Muscle layer of duodenum (tissue), 2 donors: ENCODE results near the gene DTYMK.
"Not testable (repeated sequence)": the region's sequence is repeated elsewhere in the genome, so short reads cannot be mapped to it uniquely, and the experiment has no call there.

Experiments used
- H3K27ac ChIP-seq: one replicate; pipeline ENCODE4 v1.7.0; 2013; ENCODE audit warnings: mild to moderate bottlenecking, low read length
- H3K27me3 ChIP-seq: one replicate; pipeline ENCODE4 v1.7.0; 2013; ENCODE audit warnings: low read depth, mild to moderate bottlenecking, control low read depth, low read length
- H3K36me3 ChIP-seq, 2 donors: one replicate each; pipeline ENCODE4 v1.7.0; 2013; ENCODE audit warnings: low read length in 2 of 2, control low read depth in 1 of 2, mild to moderate bottlenecking in 1 of 2; ENCODE audit not compliant: insufficient read depth in 2 of 2, control insufficient read depth in 1 of 2
- H3K4me1 ChIP-seq, 2 donors: one replicate each; pipeline ENCODE4 v1.7.0; 2013; ENCODE audit warnings: low read length in 2 of 2, mild to moderate bottlenecking in 2 of 2, control low read depth in 1 of 2, moderate library complexity in 1 of 2; ENCODE audit not compliant: insufficient read depth in 2 of 2, control insufficient read depth in 1 of 2
- H3K4me3 ChIP-seq, 2 donors: one replicate each; pipeline ENCODE4 v1.7.0; 2013; ENCODE audit warnings: low read length in 2 of 2, low read depth in 1 of 2, mild to moderate bottlenecking in 1 of 2
- H3K9me3 ChIP-seq, 2 donors: one replicate each; pipeline ENCODE4 v1.7.0; 2013; ENCODE audit warnings: low read length in 2 of 2, control low read depth in 1 of 2, mild to moderate bottlenecking in 1 of 2; ENCODE audit not compliant: control insufficient read depth in 1 of 2
- donor health status: healthy.

DTYMK gene, protein sequence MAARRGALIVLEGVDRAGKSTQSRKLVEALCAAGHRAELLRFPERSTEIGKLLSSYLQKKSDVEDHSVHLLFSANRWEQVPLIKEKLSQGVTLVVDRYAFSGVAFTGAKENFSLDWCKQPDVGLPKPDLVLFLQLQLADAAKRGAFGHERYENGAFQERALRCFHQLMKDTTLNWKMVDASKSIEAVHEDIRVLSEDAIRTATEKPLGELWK

DNA sequence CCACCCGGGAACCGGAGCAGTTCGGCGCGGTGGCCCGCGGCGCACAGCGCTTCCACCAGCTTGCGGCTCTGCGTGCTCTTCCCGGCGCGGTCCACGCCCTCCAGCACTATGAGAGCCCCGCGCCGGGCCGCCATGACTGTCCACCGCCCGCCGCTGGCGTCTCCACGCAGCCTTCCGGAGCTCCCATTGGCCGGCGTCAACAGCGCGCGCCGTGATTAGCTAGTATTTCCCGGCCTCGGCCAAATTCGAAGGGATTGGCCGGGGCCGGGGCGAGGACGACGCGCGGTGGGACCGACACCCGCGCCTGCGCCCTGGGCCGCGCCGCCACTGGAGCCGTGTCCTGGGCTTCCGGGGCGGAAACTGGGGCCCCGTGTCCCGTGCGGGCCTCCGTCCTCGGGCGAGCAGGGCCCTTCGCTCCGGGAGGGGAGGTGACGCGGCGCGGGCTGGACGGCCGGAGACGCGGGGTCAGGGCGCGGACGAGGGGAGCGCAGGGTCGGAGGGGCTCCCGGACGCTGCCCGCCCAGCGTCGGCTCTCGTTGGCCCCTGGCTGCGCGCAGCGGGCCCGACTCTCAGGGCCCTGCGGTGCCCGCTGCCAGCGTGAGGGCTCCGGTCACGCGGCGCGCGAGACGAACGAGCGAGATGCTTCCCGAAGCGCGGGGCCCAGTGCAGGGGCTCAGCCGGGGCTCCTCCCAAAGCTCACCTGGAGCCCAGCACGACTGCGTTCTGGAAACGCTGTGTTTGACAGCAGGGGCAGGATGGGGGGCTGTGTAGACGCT lies at the start of gene DTYMK:
DTYMK (minus strand) TSS at position 166 of the 776 bp plus-strand sequence; CDS start at position 134, 32 bp downstream.
- no peaks in the 10 kb centered on the region for H3K27me3 ChIP-seq
- no peaks in the 10 kb centered on the region for H3K9me3 ChIP-seq
- H3K4me3 ChIP-seq, result peak within 1 kb of the TSS; percentile 74
- peaks cover 5 to 20% of the 10 kb centered on the region in 2 donors for H3K4me1 ChIP-seq
- peaks cover 12 to 15% of the 10 kb centered on the region in 2 donors for H3K36me3 ChIP-seq
- peak within 1 kb of the TSS; percentile 59 for H3K27ac ChIP-seq

DNA sequence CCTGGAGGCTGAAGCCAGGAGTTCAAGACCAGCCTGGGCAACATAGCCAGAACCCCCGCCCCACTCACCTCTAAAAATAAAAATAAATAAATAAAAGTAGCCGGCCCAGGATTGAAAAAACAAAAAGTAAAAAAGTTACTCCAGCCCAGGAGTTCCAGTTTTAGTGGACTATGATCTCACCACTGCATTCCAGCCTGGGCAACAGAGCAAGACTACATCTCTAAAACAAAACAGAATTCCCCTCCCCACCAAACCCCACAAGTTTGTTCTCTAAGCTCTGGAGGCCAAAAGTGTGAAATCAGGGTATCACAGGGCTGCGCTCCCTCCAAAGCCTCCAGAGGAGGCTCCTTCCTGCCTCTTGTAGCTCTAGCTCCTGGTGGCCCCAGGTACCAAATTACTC lies 49.5 kb upstream of the DTYMK start:
- Histone ChIP-seq H3K36me3 (peaks cover 0 to 4% of the 10 kb centered on the region in 2 donors), H3K27me3 (no peaks in the 10 kb centered on the region), H3K27ac (no peak overlapping the region), H3K4me1 (peaks cover 0 to 9% of the 10 kb centered on the region in 2 donors), H3K9me3 (no peaks in the 10 kb centered on the region), H3K4me3 (no peak overlapping the region)

DNA sequence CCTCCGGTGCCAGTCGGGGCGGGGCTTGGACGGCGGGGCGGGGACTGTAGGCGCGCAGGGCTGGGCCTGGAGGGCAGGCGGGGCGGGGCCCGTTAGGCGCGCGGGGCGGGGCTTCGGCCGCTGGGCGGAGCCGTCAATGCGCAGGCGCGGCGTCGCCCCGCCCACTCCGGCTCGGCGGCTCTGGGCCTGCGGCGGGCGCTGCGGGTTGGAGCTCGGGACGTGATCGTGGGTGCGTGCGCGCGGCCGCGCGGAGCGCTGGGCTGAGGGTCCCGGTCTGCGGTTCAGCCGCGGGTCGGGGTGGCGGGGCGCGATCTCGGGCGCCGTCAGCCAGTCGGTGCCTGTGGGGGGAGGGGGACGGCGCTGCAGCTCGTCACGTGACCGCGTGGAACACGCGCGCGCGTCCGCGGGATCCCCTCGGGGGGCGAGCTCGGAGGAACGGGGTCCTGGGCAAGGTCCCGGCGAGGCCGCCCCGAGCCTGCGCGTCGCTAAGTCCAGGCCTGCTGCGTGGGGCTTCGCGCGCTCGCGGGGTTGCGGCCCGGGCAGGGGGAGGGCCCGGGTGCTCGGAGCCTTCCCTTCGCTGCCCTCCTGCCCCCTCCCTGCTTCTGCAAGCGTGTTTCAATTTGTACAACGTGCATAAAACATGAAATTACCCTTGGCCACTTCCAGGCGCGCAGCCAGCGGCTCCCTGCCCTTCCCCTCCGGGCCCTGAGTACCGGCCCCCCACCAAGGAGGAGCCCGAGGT lies 48.0 kb upstream of the DTYMK start, which contains the start of gene D2HGDH:
D2HGDH (plus strand) TSS at position 164 of the 742 bp plus-strand sequence. CDS start 595 bp downstream, outside the sequence.
- H3K9me3 ChIP-seq, result no peaks in the 10 kb centered on the region
- no peaks in the 10 kb centered on the region for H3K27me3 ChIP-seq
- peaks cover 0 to 4% of the 10 kb centered on the region in 2 donors for H3K36me3 ChIP-seq
- peak within 1 kb of the TSS; percentile 67 for H3K27ac ChIP-seq
- H3K4me3 ChIP-seq, result peak within 1 kb of the TSS; percentile 68 to 99
- H3K4me1 ChIP-seq, result peaks cover 0 to 9% of the 10 kb centered on the region in 2 donors

DNA sequence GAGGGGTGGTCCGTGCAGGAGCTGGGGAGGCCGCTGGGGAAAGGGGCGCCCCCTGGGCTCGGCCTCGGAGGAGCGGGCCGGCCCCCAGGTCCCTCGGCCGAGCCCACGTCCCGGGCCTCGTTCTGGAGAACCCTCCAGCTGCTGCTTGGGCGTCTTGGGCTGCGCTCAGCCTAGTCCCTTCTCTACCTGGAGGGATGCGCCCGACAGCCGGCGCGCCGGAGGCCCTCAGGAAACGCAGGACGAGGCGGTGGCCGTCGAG lies 47.5 kb upstream of the DTYMK start:
- Histone ChIP-seq H3K4me1 (peaks cover 0 to 9% of the 10 kb centered on the region in 2 donors), H3K4me3 (peak overlapping the region; percentile 26 to 99)

DNA sequence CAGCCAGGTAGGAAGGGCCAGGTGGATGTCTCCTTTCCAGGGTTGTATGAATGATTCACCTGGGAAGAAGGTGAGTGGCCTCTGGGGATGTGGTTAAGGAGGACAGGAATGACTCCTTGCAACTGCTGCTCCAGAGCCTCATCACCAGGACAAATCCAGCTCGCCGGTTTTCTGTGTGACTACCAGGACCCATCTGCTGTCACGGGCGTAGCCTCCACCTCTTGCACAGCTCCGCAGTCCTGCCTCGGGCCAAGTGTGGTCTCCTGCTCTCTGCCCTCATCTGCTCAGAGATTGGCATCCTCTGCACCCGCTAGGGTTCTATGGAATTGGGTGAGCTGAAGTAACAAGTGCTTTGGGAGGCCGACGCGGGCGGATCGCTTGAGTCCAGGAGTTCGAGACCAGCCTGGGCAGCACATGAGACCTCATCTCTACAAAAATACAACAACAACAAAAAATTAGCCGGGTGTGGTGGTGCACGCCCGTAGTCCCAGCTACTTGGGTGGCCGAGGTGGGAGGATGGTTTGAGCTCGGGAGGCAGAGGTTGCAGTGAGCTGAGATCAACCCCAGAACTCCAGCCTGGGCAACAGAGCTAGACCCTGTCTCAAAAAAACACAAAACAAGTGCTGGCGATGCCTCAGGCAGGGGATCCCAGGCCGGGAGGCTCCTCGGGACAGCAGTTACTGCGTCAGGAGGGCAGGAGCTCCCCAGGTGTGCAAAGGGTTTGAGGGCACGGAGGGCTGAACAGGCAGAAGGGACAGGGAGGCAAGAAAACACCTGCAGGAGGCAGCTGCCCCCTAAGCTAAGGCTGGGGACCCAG lies 47.0 kb upstream of the DTYMK start:
- Histone ChIP-seq H3K36me3 (peaks cover 0 to 4% of the 10 kb centered on the region in 2 donors), H3K27me3 (no peaks in the 10 kb centered on the region), H3K4me3 (peak overlapping the region; percentile 26 to 99), H3K4me1 (peaks cover 0 to 9% of the 10 kb centered on the region in 2 donors), H3K9me3 (no peaks in the 10 kb centered on the region), H3K27ac (no peak overlapping the region)

More for the DNA sequence above, 47.5 kb upstream of the DTYMK start:
- H3K27me3 ChIP-seq, result no peaks in the 10 kb centered on the region
- H3K27ac ChIP-seq, result no peak overlapping the region
- H3K9me3 ChIP-seq, result no peaks in the 10 kb centered on the region
- H3K36me3 ChIP-seq, result peaks cover 0 to 4% of the 10 kb centered on the region in 2 donors

DNA sequence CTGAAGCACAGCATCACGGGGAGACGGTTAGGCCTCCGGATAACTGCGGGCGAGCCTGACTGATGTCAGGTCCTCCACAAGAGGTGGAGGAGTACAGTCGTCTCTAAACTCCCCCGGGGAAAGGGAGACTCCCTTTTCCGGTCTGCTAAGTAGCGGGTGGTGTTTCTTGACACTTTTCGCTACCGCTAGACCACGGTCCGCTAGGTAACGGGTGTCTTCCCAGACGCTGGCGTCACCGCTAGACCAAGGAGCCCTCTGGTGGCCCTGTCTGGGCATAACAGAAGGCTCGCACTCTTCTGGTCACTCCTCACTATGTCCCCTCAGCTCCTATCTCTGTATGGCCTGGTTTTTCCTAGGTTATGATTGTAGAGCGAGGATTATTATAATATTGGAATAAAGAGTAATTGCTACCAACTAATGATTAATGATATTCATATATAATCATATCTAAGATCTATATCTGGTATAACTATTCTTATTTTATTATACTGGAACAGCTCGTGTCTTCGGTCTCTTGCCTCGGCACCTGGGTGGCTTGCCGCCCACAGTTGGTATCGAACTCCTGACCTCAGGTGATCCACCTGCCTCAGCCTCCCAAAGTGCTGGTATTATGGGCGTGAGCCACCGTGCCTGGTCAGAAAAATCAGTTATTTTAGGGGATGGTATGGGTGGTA lies 46.0 kb upstream of the DTYMK start:
- H3K9me3 ChIP-seq, H3K4me3 ChIP-seq, H3K27me3 ChIP-seq, H3K4me1 ChIP-seq, H3K36me3 ChIP-seq, H3K27ac ChIP-seq: not testable (repeated sequence)

DNA sequence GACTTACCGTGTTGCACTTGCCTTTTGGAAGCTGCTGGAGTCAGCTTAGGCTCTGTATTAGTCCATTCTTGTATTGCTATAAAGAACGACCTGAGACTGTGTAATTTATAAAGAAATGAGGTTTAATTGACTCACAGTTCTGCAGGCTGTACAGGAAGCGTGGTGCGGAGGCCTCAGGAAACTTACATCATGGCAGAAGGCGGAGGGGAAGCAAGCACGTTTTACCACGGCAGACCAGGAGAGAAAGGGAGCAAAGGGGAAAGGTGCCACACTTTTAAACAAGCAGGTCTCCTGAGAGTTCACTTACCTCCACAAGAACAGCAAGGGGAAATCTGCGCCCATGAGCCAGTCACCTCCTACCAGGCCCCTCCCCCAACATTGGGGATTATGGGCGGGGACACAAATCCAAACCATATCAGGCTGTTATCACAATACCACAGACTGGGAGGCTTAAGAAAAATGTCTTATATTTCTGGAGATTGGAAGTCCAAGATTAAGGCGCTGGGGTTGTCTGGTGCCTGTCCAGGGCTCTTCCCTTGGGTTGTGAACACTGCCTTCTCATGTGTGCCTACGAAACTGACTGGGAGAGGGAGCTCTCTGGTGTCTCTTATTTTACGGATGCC lies 44.2 kb upstream of the DTYMK start:
- no peak overlapping the region for H3K27ac ChIP-seq
- peaks cover 0 to 4% of the 10 kb centered on the region in 2 donors for H3K36me3 ChIP-seq
- H3K9me3 ChIP-seq, result no peaks in the 10 kb centered on the region
- H3K4me1 ChIP-seq, result peaks cover 0 to 9% of the 10 kb centered on the region in 2 donors
- no peak overlapping the region for H3K4me3 ChIP-seq
- no peaks in the 10 kb centered on the region for H3K27me3 ChIP-seq

DNA sequence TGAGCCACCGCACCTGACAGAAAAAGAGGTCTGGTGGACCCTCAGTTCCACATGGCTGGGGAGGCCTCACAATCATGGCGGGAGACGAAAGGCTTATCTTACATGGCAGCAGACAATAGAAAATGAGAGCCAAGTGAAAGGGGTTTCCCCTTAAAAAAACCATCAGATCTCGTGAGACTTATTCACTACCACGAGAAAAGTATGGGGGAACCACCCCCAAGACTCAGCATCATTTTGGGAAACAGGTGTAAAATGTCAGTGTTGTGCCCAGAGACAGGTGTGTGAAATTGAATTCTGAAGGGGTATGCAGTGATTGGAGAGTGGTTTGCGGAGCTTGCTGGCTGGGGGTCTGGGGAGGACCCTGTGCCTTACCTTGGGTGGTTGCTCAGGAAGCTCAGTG lies 43.3 kb upstream of the DTYMK start:
- no peaks in the 10 kb centered on the region for H3K27me3 ChIP-seq
- H3K4me3 ChIP-seq, result no peak overlapping the region
- H3K27ac ChIP-seq, result no peak overlapping the region
- peaks cover 0 to 9% of the 10 kb centered on the region in 2 donors for H3K36me3 ChIP-seq
- no peaks in the 10 kb centered on the region for H3K9me3 ChIP-seq
- peaks cover 0 to 9% of the 10 kb centered on the region in 2 donors for H3K4me1 ChIP-seq

DNA sequence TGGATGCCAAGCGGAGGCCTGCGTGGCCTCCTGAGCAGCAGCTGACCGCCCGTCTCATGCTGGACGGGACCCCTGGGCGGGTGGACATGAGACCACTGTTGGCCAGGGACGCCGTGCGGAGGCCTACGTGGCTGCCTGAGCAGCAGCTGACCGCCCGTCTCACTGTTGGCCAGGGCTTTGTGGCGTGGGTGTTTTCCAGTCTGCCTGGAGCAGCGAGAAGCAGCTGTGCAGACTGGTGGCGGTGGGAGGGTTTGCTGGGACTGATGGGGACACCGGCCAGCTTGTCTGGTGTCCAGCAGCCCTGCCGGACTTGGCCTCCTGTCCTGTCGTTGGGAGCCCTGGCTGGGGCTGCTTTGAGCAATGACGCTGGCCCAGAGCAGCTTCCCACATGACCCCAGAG lies 42.0 kb upstream of the DTYMK start:
- H3K9me3 ChIP-seq, result no peaks in the 10 kb centered on the region
- peaks cover 0 to 12% of the 10 kb centered on the region in 2 donors for H3K36me3 ChIP-seq
- H3K4me1 ChIP-seq, result peaks cover 0 to 4% of the 10 kb centered on the region in 2 donors
- no peak overlapping the region for H3K4me3 ChIP-seq
- no peak overlapping the region for H3K27ac ChIP-seq
- H3K27me3 ChIP-seq, result no peaks in the 10 kb centered on the region

DNA sequence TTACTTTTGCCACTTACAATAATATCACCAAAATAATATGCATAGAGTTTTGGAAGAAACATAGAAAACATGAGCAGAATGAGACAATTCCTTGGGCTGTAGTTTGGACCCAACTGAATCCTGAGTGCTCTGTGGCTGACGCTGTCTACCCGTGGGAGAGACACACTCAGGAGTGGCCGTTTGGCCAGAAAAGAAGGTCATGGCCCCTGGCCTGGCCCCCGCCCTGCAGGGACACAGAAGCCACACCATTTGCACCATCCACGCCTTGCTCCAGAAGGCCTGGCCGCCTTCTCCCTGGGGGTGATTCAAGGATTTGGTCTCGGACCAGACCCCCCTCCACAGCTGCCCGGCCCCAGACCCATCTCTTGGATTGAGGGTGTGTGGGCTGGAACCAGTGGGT lies 41.4 kb upstream of the DTYMK start:
- no peaks in the 10 kb centered on the region for H3K4me1 ChIP-seq

More for the DNA sequence above, 41.4 kb upstream of the DTYMK start:
- Histone ChIP-seq H3K27me3 (no peaks in the 10 kb centered on the region), H3K9me3 (no peaks in the 10 kb centered on the region), H3K36me3 (peaks cover 0 to 18% of the 10 kb centered on the region in 2 donors), H3K4me3 (no peak overlapping the region), H3K27ac (no peak overlapping the region)
